Esophagus muscularis mucosa (tissue), 4 donors: ENCODE results near the gene CROCC.

Experiments used
- EP300 ChIP-seq: sonication (generic); formaldehyde crosslinking; IDR thresholded peaks from one replicate; pipeline ENCODE4 v1.6.1; 2017; ENCODE audit warnings: antibody characterized with exemption
- POLR2A ChIP-seq: fragments of 450-650 bp; IDR thresholded peaks from one replicate; pipeline ENCODE4 v1.6.1; 2017; ENCODE audit warnings: antibody characterized with exemption, moderate library complexity, mild to moderate bottlenecking, low read depth
- POLR2AphosphoS5 ChIP-seq, 2 donors: sonication (generic); formaldehyde crosslinking; IDR thresholded peaks; one replicate each; pipeline ENCODE4 v1.6.1; 2017; ENCODE audit warnings: antibody characterized with exemption in 2 of 2
- TF ChIP-seq, protein P1 (sequence below), 3 experiments: fragments of 200-600 bp in 2 of 3; fragments of 450-650 bp in 1 of 3; sonication (generic) in 2 of 3; IDR thresholded peaks; one replicate each; pipeline ENCODE4 v1.5.1; 2017 to 2019; ENCODE audit warnings: antibody characterized with exemption in 3 of 3, mild to moderate bottlenecking in 2 of 3, moderate library complexity in 1 of 3

GRCh38 chr1:16922885-16923431 is 1.2 kb downstream of the CROCC start:
- no peak for TF ChIP-seq POLR2AphosphoS5 (IDR thresholded peaks at IDR 0.05)
- TF ChIP-seq, protein P1, sequence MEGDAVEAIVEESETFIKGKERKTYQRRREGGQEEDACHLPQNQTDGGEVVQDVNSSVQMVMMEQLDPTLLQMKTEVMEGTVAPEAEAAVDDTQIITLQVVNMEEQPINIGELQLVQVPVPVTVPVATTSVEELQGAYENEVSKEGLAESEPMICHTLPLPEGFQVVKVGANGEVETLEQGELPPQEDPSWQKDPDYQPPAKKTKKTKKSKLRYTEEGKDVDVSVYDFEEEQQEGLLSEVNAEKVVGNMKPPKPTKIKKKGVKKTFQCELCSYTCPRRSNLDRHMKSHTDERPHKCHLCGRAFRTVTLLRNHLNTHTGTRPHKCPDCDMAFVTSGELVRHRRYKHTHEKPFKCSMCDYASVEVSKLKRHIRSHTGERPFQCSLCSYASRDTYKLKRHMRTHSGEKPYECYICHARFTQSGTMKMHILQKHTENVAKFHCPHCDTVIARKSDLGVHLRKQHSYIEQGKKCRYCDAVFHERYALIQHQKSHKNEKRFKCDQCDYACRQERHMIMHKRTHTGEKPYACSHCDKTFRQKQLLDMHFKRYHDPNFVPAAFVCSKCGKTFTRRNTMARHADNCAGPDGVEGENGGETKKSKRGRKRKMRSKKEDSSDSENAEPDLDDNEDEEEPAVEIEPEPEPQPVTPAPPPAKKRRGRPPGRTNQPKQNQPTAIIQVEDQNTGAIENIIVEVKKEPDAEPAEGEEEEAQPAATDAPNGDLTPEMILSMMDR (IDR thresholded peaks at IDR 0.05), result no peak
- TF ChIP-seq POLR2A, result no peak
- no peak for TF ChIP-seq EP300
